Suppressor macrophage (primary cell): ENCODE data around the gene C16orf86.

ENCODE experiments used
- DNase-seq, 4 experiments: peaks; one replicate each; pipeline ENCODE4 v3.0.0-alpha.2; 2020 to 2022

Gene C16orf86

DNA sequence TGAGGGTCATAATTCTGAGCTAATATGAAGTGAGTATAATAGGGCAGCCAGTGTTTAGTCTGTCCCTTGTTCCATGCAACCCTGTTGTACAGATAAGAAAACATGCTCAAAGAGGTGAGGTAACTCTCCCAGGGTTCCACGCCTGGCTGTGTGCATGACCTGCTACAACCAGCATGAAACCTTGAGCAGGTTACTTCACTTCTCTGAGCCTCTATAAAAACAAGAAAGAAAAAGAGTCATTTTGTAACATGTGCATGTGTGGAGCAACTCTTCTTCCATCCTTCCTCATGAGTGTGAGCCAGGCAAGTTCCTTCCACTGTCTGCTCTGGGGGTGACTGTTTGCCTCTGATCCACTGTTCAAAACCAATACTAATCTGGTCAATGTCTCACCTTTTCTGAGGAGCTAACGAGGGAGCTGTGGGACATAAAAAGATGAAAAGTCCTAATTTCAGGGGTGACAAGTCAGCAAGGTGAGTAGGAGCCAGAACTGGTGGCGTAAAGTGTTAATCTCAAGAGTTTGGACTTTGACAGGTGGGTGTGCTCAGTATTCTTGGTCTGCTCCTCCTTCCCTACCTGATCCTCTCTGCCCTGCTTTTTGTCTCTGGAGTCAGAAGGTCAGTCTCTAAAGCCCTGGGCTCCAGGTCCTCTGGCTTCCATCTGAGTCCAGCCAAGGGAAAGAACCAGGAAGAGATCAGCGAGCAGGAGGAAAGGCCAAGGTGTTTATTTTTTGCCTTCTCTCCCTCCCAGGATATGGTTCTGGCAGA, 31.0 kb downstream of the C16orf86 start:
- peak; percentile 14 to 55 (median 48) for DNase-seq

GRCh38 chr16:67699265-67699664, 32.7 kb downstream of the C16orf86 start:
- DNase-seq: no peak

GRCh38 chr16:67701420-67701819, 34.8 kb downstream of the C16orf86 start:
- no peak for DNase-seq

- no peak for DNase-seq
Measured at GRCh38 chr16:67702130-67702529, 35.5 kb downstream of the C16orf86 start.

DNA sequence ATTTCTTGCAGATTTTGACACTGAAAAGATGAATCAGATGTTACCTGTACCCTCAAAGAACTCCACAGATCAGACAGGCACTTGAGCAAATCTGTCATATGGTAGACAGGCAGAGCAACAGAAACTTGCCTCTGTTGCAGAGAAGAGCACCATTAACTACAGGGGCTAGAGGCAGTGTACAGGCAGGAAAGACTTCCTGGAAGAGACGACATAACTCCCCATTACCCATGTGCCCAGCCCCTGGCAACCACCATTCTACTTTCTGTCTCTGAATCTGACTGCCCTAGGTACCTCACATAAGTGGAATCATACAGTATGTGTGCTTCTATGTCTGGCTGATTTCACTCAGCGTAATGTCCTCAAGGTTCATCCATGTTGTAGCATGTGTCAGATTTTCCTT, 37.0 kb downstream of the C16orf86 start:
- no peak for DNase-seq

DNA sequence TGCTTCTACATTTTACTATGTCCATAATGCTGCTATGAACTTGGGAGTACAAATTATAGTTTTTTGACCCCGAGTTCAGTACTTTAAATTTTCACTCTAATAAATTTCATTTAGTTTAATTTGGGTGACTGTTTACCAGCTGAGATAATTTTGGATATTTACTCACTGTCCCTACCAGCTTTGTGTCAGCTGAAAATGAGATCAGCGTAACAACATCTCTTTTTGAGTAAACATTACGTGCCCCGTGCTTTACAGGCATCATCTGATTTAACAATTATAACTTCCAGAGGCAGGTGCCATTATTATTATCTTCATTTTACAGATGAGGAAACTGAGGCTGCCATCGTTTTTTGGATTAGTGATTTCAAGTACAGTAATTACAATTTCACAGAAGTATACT, 37.5 kb downstream of the C16orf86 start:
- peak in 3 of 4 experiments; percentile 36 to 43 (median 43) for DNase-seq

DNA sequence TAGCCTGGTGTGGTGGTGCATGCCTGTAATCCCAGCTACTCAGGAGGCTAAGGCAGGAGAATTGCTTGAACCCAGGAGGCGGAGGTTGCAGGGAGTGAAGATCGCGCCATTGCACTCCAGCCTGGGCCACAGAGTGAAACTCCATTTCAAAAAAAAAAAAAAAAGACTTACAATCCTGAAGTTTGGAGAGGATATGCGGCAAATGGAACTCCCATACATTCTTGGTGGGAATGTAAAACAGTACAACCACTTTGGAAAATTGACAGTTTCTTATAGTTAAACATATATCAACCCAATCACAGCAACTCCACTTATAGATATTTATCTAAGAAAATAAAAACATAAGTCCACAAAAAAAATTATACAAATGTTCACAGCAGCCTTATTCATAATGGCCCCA, 40.6 kb downstream of the C16orf86 start:
- DNase-seq: no peak

GRCh38 chr16:67707790-67708189, 41.2 kb downstream of the C16orf86 start:
- DNase-seq: no peak

GRCh38 chr16:67708368-67708771, 41.8 kb downstream of the C16orf86 start:
- no peak for DNase-seq

GRCh38 chr16:67709050-67709449, 42.4 kb downstream of the C16orf86 start:
- no peak for DNase-seq

DNA sequence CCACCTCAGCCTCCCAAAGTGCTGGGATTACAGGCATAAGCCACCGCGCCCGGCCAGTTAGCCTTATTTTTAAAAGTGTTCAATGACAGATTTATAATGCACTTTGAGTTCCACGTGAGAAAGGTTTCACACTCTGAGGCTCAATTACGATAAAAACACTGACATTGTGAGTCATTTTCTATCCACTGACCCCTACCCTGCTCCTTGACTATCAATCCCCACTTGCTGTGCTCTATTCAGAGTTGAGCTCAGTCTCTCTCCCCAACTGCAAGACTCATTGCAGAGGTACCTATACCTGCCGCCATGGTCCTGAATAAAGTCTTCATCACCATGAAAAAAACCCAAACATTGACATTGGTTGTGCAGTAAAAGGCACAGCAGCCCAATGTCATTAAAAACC, 44.0 kb downstream of the C16orf86 start:
- no peak for DNase-seq

- no peak for DNase-seq
Measured at GRCh38 chr16:67713647-67714273, 47.1 kb downstream of the C16orf86 start.

DNA sequence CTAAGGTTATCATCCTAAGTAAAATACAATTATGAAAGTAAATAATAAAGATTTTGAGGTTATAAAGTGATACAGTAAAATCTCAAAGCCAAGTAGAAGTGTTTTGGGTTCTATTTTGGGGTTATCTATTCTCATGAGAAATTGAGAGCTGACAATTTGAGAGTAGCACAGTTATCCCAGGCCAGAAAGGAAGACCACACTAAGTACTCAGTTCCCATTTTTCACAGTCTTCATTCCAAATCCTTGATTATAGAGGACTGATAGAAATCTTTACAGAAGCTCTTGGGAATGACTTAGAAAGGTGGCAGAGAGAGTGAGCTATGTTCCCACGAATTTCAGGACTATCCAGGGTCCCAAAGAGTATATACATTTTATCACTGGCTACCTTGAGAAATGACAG, 47.9 kb downstream of the C16orf86 start:
- DNase-seq: no peak

DNA sequence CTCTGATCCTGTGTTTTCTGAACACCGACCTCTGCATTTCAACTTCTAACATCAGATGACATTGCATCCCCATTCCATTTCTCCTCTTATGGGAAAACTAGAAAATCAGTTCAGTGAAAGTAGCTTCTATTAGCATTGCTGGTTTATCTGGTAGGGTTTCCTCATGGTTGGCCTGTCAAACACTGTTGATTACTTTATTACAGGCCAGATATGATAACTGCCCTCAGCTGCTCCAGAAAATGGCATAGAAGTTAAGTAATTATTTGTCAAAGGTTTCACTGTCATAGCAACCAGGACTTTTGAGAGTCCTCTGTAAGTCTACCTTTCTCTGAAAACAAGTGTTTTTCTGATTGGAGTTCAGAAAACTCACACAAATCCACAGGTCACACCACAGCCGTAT, 49.5 kb downstream of the C16orf86 start:
- DNase-seq: no peak
